Kidney (tissue), 14 donors: ENCODE results near the gene OTOG. TPM values are rescaled to one million over a fixed set of nuclear protein-coding genes. Genes with fewer than 3 reads are reported as not detected.

Experiments used
- DNase-seq, 5 donors: peaks; one replicate each; pipeline ENCODE4 v3.0.0-alpha.2; 2013 to 2020
- FAIRE-seq: peaks from 2 replicates; lab custom pipeline; 2012; peaks lifted over from hg19 to GRCh38; lab: Jason Lieb, UNC
- H3K27ac ChIP-seq, 2 donors: one replicate each; pipeline ENCODE4 v1.7.0; 2013; ENCODE audit warnings: low read depth in 2 of 2, low read length in 2 of 2, inconsistent platforms in 1 of 2
- H3K27me3 ChIP-seq: one replicate; pipeline ENCODE4 v1.7.1; 2013; ENCODE audit warnings: low read length, inconsistent platforms; ENCODE audit not compliant: control insufficient read depth, insufficient read depth
- H3K36me3 ChIP-seq, 3 donors: one replicate each; pipeline versions ENCODE4 v1.7.0 to v1.7.1; 2013; ENCODE audit warnings: low read length in 3 of 3, control low read depth in 1 of 3, inconsistent platforms in 1 of 3; ENCODE audit not compliant: insufficient read depth in 3 of 3, control insufficient read depth in 2 of 3
- H3K4me1 ChIP-seq, 3 donors: one replicate each; pipeline versions ENCODE4 v1.7.0 to v1.7.1; 2013; ENCODE audit warnings: low read length in 3 of 3, inconsistent platforms in 1 of 3, low read depth in 1 of 3; ENCODE audit not compliant: control insufficient read depth in 2 of 3, insufficient read depth in 2 of 3
- H3K4me3 ChIP-seq, 3 donors: one replicate each; pipeline versions ENCODE4 v1.7.0 to v1.8.1; 2013; ENCODE audit warnings: low read length in 3 of 3, control low read depth in 1 of 3, inconsistent platforms in 1 of 3
- H3K9ac ChIP-seq, 3 donors: one replicate each; pipeline versions ENCODE4 v1.7.0 to v1.7.1; 2013; ENCODE audit warnings: low read length in 3 of 3, control low read depth in 1 of 3, inconsistent platforms in 1 of 3
- H3K9me3 ChIP-seq, 3 donors: one replicate each; pipeline versions ENCODE4 v1.7.0 to v1.7.1; 2013; ENCODE audit warnings: low read length in 3 of 3, control low read depth in 1 of 3, inconsistent platforms in 1 of 3; ENCODE audit not compliant: control insufficient read depth in 2 of 3, insufficient read depth in 1 of 3
- CTCF ChIP-seq: IDR thresholded peaks from 3 replicates; pipeline ENCODE4 v1.5.1; 2012; ENCODE audit warnings: mild to moderate bottlenecking, moderate library complexity, borderline replicate concordance; ENCODE audit not compliant: insufficient read depth; ENCODE audit errors: extremely low read depth
- intact Hi-C: fragments of 100-400 bp; cut with DNase I; formaldehyde crosslinking; loops from one replicate; pipeline ENCODE4 v1.11.1; 2022
- polyA plus RNA-seq: library from polyadenylated mRNA; stranded (reverse); fragments of 350-450 nt; fragmentation: Illumina TruSeq; extraction: RNeasy Lipid Tissue Mini Kit (QIAGEN cat#74804); gene quantifications from one replicate; pipeline ENCODE4 v1.2.3, GENCODE V29; 2014; ENCODE audit warnings: low read depth, low replicate concordance; ENCODE audit not compliant: insufficient read depth
- total RNA-seq: library from RNA; stranded (reverse); fragmentation: NEBNext Ultra II Directional; extraction: Animal tissue kit (Norgen Biotek cat#: 25700); gene quantifications from one replicate; pipeline ENCODE4 v1.2.1, GENCODE V29; 2021
- donor health status: control.
- donor health status: control.
- donor health status: control.
- donor health status: control.
- donor health status: control.
- donor health status: DM: yes; HTN: yes; CAD: no.
- donor health status: Normal renal cell carcinoma (clear cell type).

OTOG gene
- total and polyA plus RNA-seq, 2 donors from 2014 or later, result 0.06 TPM; not detected in 1

- no peak for FAIRE-seq
- Histone ChIP-seq H3K4me3 (no peak overlapping the region), H3K9ac (no peak overlapping the region), H3K27me3 (no peaks in the 10 kb centered on the region), H3K9me3 (no peaks in the 10 kb centered on the region), H3K27ac (no peak overlapping the region), H3K36me3 (no peaks in the 10 kb centered on the region), H3K4me1 (no peaks in the 10 kb centered on the region)
- intact Hi-C loops, result no loop called here
- no peak for TF ChIP-seq CTCF
- DNase-seq, result no peak
Observed at GRCh38 chr11:17633279-17633986, 86.4 kb downstream of the OTOG start.

- intact Hi-C loops, result no loop called here
- FAIRE-seq, result no peak
- Histone ChIP-seq H3K9me3 (no peaks in the 10 kb centered on the region), H3K36me3 (no peaks in the 10 kb centered on the region), H3K4me3 (no peak overlapping the region), H3K27ac (no peak overlapping the region), H3K9ac (no peak overlapping the region), H3K27me3 (no peaks in the 10 kb centered on the region), H3K4me1 (no peaks in the 10 kb centered on the region)
- no peak for TF ChIP-seq CTCF
- DNase-seq, result no peak
Observed at GRCh38 chr11:17633987-17634775, 87.1 kb downstream of the OTOG start.

GRCh38 chr11:17634776-17635550 is 87.9 kb downstream of the OTOG start:
- Histone ChIP-seq H3K4me1 (no peaks in the 10 kb centered on the region), H3K4me3 (no peak overlapping the region), H3K9me3 (no peaks in the 10 kb centered on the region), H3K36me3 (no peaks in the 10 kb centered on the region), H3K27ac (no peak overlapping the region), H3K27me3 (no peaks in the 10 kb centered on the region), H3K9ac (no peak overlapping the region)
- no peak for TF ChIP-seq CTCF
- DNase-seq (no peak), FAIRE-seq (no peak)
- intact Hi-C loops, result no loop called here
